Thyroid gland (tissue), 4 donors: Measurements from ENCODE around the gene SPINK4. TPM values are rescaled to one million over a fixed set of nuclear protein-coding genes. Genes with fewer than 3 reads are reported as not detected.

Source experiments
- DNase-seq, 2 donors: peaks; one replicate each; pipeline ENCODE4 v3.0.0-alpha.2; 2019
- H3K27ac ChIP-seq, 3 donors: fragments of 200-600 bp; sonication (generic); 1 replicate in 2 of 3; 2 replicates in 1 of 3; pipeline ENCODE4 v1.5.1; 2016 to 2019; ENCODE audit warnings: mild to moderate bottlenecking in 1 of 3, moderate library complexity in 1 of 3
- H3K27me3 ChIP-seq: fragments of 200-600 bp; sonication (generic); one replicate; pipeline ENCODE4 v1.5.1; 2019
- H3K36me3 ChIP-seq, 2 donors: fragments of 200-600 bp; sonication (generic); one replicate each; pipeline ENCODE4 v1.5.1; 2016 to 2019
- H3K4me1 ChIP-seq, 2 donors: fragments of 200-600 bp; sonication (generic); one replicate each; pipeline ENCODE4 v1.5.1; 2017 to 2019
- H3K4me3 ChIP-seq, 3 donors: fragments of 200-600 bp; sonication (generic); replicated peaks in 1 of 3; 1 replicate in 2 of 3; 2 replicates in 1 of 3; pipeline ENCODE4 v1.5.1; 2016; ENCODE audit warnings: mild to moderate bottlenecking in 1 of 3
- H3K9me3 ChIP-seq: fragments of 200-600 bp; sonication (generic); one replicate; pipeline ENCODE4 v1.5.1; 2017
- POLR2A ChIP-seq, 2 donors: fragments of 450-650 bp; IDR thresholded peaks; one replicate each; pipeline ENCODE4 v1.6.1; 2017; ENCODE audit warnings: antibody characterized with exemption in 2 of 2, mild to moderate bottlenecking in 2 of 2, moderate library complexity in 1 of 2
- WGBS, 2 donors: methylation state at CpG; one replicate each; pipeline ENCODE4 v1.1.5; 2017; 5-methylcytosine and 5-hydroxymethylcytosine counted together
- intact Hi-C: fragments of 100-400 bp; cut with DNase I; formaldehyde crosslinking; loops from one replicate; pipeline ENCODE4 v1.15.1; 2023
- total RNA-seq, 4 donors: library from RNA; depleted of rRNA; stranded (reverse); fragments of >200 nt; gene quantifications; one replicate each; pipeline ENCODE4 v1.2.3, GENCODE V29; 2016
- TF ChIP-seq, protein P1 (sequence below), 6 experiments: fragments of 200-600 bp in 3 of 6; fragments of 450-650 bp in 3 of 6; sonication (generic) in 3 of 6; IDR thresholded peaks; one replicate each; pipeline ENCODE4 v1.5.1; 2016 to 2019; ENCODE audit warnings: antibody characterized with exemption in 6 of 6, mild to moderate bottlenecking in 2 of 6, inconsistent platforms in 1 of 6, moderate library complexity in 1 of 6

Gene SPINK4
- total RNA-seq, 4 donors from 2014 or later, result not detected

DNA sequence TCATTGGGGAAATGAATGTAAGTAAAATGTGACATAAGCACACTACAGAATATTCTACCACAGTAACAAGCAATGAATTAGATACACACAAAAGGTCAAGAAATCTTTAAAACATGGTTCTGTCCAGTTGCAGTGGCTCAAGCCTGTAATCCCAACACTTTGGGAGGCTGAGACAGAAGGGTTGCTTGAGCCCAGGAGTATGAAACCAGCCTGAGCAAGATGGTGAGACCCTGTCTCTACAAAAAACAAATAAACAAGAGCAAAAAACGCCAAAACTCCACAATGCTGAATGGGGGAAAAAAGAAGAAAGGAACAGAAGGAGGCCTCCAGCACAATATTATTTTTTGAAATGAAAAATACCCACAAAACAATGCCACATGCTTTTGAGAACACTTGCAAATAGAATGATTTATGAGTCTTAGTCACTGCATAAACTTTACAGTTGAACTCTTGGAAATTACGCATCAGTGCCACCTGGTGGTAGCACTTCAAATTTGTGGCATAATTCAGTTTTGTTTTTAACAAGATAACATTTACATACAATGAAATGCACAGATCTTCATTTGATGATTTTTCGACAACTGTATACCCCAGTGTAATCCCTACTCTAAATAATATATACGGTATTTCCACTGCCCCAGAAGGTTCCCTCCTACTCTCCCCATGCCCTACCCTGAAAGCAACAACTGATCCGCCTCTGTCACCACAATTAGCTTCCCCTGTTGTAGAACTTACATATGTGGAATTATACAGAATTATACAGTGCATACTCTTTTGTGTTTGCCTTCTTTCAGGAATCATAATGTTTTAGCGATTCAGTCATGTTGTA, 14.4 kb upstream of the SPINK4 start:
- 25 to 29% methylated on average over 6 of the region's 6 CpGs for WGBS, 2 donors
- H3K36me3 ChIP-seq, result no peaks in the 10 kb centered on the region
- intact Hi-C loops, result loop anchor here (2.0 kb wide), 1 partner anchor 147 kb away; no protein-coding TSS in a partner anchor
- no peaks in the 10 kb centered on the region for H3K27me3 ChIP-seq
- peak; percentile 60 to 68 for DNase-seq
- TF ChIP-seq, protein P1, sequence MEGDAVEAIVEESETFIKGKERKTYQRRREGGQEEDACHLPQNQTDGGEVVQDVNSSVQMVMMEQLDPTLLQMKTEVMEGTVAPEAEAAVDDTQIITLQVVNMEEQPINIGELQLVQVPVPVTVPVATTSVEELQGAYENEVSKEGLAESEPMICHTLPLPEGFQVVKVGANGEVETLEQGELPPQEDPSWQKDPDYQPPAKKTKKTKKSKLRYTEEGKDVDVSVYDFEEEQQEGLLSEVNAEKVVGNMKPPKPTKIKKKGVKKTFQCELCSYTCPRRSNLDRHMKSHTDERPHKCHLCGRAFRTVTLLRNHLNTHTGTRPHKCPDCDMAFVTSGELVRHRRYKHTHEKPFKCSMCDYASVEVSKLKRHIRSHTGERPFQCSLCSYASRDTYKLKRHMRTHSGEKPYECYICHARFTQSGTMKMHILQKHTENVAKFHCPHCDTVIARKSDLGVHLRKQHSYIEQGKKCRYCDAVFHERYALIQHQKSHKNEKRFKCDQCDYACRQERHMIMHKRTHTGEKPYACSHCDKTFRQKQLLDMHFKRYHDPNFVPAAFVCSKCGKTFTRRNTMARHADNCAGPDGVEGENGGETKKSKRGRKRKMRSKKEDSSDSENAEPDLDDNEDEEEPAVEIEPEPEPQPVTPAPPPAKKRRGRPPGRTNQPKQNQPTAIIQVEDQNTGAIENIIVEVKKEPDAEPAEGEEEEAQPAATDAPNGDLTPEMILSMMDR (IDR thresholded peaks at IDR 0.05), result peak; percentile 62 to 90 (median 76)
- TF ChIP-seq POLR2A (IDR thresholded peaks at IDR 0.05), result no peak
- H3K9me3 ChIP-seq, result no peaks in the 10 kb centered on the region
- no peak overlapping the region for H3K4me3 ChIP-seq
- H3K4me1 ChIP-seq, result no peaks in the 10 kb centered on the region
- H3K27ac ChIP-seq, result no peak overlapping the region

DNA sequence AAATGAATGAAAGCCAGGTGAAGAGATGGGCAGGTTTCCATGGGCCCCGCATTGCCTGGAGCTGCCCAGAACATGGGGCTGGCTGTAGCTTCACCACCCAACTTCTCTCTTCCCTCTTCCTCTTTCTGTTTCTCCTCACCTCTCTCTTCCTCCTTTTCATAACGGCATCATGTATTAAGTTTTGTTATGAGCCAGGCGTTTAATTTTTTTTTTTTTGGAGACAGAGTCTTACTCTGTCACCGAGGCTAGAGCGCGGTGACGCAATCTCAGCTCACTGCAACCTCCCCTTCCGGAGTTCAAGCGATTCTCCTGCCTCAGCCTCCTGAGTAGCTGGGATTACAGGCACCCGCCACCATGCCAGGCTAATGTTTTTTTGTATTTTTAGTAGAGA, 13.0 kb upstream of the SPINK4 start:
- Histone ChIP-seq H3K4me1 (peaks cover 0 to 10% of the 10 kb centered on the region in 2 donors), H3K27me3 (no peaks in the 10 kb centered on the region), H3K36me3 (no peaks in the 10 kb centered on the region), H3K9me3 (no peaks in the 10 kb centered on the region), H3K4me3 (no peak overlapping the region), H3K27ac (no peak overlapping the region)
- 89 to 93% methylated on average over 10 of the region's 10 CpGs for WGBS, 2 donors
- DNase-seq, result no peak
- intact Hi-C loops, result loop anchor here (2.0 kb wide), 1 partner anchor 148 kb away; no protein-coding TSS in a partner anchor
- no peak for TF ChIP-seq POLR2A (IDR thresholded peaks at IDR 0.05)
- TF ChIP-seq, protein P1 (IDR thresholded peaks at IDR 0.05), result no peak

DNA sequence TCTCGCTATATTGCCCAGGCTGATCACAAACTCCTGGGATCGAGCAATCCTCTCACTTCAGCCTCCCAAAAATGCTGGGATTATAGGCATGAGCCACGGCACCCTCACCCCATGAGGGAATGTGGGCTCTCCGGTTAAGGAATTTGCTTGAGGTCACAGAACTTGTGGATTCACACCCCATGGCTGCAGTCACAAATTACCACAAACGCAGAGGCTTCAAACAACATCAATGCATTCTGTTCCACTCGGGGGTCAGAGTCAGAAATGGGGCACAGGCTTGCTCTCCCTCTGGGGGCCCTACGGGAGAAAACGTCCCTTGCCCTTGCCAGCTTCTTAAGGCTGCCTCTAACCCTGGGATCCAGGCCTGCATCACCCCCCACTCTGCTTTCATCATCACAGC, 12.2 kb upstream of the SPINK4 start:
- TF ChIP-seq POLR2A (IDR thresholded peaks at IDR 0.05), result no peak
- TF ChIP-seq, protein P1 (IDR thresholded peaks at IDR 0.05), result no peak
- 75 to 81% methylated on average over 7 of the region's 8 CpGs for WGBS, 2 donors

DNA sequence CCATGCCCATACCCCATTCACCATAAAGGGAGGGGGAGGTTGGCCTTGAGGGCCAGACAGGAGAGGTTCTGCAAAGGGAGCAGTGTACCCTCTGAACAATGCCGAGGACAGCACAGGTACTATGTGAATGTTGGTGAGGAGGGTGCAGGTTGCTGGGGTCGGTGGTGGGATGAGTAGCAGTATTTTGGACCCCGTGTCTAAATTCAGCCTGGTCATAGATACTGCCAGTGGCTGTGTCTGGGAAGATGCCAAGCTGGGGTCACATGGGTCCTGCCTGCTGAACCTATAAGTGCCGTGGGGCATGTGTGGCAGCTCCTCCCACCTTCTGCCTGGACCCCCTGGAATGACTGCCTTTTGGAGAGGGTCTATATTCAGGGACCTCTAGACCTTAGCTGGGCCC, 11.4 kb upstream of the SPINK4 start:
- WGBS, 2 donors, result 70 to 77% methylated on average over 4 of the region's 4 CpGs
- H3K36me3 ChIP-seq, result no peaks in the 10 kb centered on the region
- H3K27ac ChIP-seq, result no peak overlapping the region
- H3K9me3 ChIP-seq, result no peaks in the 10 kb centered on the region
- H3K4me3 ChIP-seq, result no peak overlapping the region
- no peaks in the 10 kb centered on the region for H3K27me3 ChIP-seq
- peaks cover 0 to 11% of the 10 kb centered on the region in 2 donors for H3K4me1 ChIP-seq
- TF ChIP-seq, protein P1 (IDR thresholded peaks at IDR 0.05), result no peak
- TF ChIP-seq POLR2A (IDR thresholded peaks at IDR 0.05), result no peak
- intact Hi-C loops, result no loop called here
- DNase-seq, result no peak

More for the DNA sequence above, 12.2 kb upstream of the SPINK4 start:
- intact Hi-C loops, result loop anchor here (2.0 kb wide), 1 partner anchor 149 kb away; no protein-coding TSS in a partner anchor
- Histone ChIP-seq H3K27me3 (no peaks in the 10 kb centered on the region), H3K9me3 (no peaks in the 10 kb centered on the region), H3K4me3 (no peak overlapping the region), H3K36me3 (no peaks in the 10 kb centered on the region), H3K27ac (no peak overlapping the region), H3K4me1 (peaks cover 0 to 10% of the 10 kb centered on the region in 2 donors)
- no peak for DNase-seq
